ENCODE measurements around the gene DGKG.

Gene DGKG

DNA sequence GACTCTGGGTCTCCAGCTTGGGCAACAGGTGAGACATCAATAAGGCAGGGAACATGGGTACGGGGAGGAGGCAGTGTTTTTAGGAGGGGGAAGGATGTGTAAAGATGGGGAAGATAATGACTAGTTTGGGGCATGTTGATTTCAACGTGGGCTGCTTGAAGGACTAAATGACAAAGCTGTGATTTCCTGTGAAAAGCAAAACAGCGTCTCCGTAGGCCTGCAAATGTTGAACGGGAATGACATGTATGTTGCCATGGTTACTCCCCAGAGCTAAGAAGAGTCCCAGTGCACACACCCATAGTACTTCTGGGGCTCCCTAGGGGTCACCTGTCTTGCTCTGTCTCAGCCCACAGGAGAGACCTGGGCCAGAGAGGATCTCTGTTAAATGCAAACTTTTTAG, 181.9 kb downstream of the DGKG start:
- no peaks in the 10 kb centered on the region for H3K36me3 ChIP-seq (ENCODE audit: control insufficient read depth in 1 of 2, insufficient read depth in 2 of 2, low read length in 2 of 2)
- no peaks in the 10 kb centered on the region for H3K27me3 ChIP-seq (ENCODE audit: control insufficient read depth in 1 of 2, insufficient read depth in 2 of 2, low read length in 2 of 2)
- H3K4me3 ChIP-seq (ENCODE audit: low read depth in 1 of 2, low read length in 2 of 2): no peak overlapping the region
- no peak overlapping the region for H3K27ac ChIP-seq (ENCODE audit: low read depth, low read length)
- no peaks in the 10 kb centered on the region for H3K9me3 ChIP-seq (ENCODE audit: control insufficient read depth in 1 of 2, low read length in 2 of 2)
- H3K4me1 ChIP-seq (ENCODE audit: control insufficient read depth in 1 of 2, insufficient read depth in 2 of 2, low read length in 2 of 2): no peaks in the 10 kb centered on the region
- H3K9ac ChIP-seq (ENCODE audit: low read depth in 1 of 2, low read length in 2 of 2): no peak overlapping the region

DNA sequence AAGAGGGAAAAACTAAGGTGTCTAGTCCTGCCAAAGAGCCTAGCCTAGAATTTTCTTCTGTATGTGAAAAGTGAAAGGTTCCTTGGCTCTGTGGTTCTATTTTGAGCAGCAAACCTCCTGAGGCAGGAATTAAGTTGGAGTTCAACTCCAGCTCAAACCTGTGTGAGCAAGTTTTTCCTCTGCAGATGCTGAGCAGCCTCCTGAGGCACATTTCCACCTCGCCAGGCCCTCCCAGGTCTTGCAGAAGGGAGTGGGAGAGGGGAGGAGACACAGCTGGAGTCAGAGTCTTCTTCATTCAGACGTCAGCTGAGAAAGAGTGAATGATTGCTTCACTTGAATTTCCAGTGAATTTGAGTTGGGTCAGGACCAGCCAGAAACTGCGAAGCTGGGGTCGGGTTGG, 183.6 kb downstream of the DGKG start:
- Histone ChIP-seq H3K4me1 (ENCODE audit: control insufficient read depth in 1 of 2, insufficient read depth in 2 of 2, low read length in 2 of 2) (no peaks in the 10 kb centered on the region), H3K9ac (ENCODE audit: low read depth in 1 of 2, low read length in 2 of 2) (no peak overlapping the region), H3K4me3 (ENCODE audit: low read depth in 1 of 2, low read length in 2 of 2) (no peak overlapping the region), H3K9me3 (ENCODE audit: control insufficient read depth in 1 of 2, low read length in 2 of 2) (no peaks in the 10 kb centered on the region), H3K27ac (ENCODE audit: low read depth, low read length) (no peak overlapping the region), H3K36me3 (ENCODE audit: control insufficient read depth in 1 of 2, insufficient read depth in 2 of 2, low read length in 2 of 2) (no peaks in the 10 kb centered on the region), H3K27me3 (ENCODE audit: control insufficient read depth in 1 of 2, insufficient read depth in 2 of 2, low read length in 2 of 2) (no peaks in the 10 kb centered on the region)

DNA sequence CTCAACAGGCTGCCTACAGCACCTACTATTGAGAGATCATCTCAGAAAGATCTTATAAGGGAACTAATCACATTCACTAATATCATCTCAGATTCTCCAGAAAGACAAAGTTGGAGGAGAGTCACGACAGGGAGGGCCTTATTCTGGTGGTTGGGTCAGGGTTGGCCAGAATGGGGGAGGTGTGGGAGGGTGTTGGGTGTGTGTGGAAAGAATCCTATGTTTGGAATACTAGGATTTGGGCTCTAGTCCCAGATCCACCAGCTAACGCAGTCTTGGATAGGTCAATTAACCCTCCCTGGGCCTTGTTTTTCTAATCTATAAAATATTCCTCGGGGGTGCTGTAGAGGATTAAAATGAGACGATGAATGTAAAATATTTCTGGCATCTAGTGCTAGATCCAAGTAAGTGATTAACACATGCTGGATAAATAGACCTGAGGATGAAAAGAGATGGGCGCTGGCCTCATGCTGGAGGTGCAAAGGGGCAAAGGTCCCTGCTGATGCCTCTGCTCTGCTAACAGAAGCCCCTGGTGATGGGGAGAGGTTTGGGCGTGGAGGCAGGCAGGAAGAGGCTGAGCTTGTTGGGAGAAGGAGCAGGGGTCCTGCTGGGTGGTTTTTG, 185.6 kb downstream of the DGKG start:
- Histone ChIP-seq H3K27ac (ENCODE audit: low read depth, low read length) (no peak overlapping the region), H3K36me3 (ENCODE audit: control insufficient read depth in 1 of 2, insufficient read depth in 2 of 2, low read length in 2 of 2) (no peaks in the 10 kb centered on the region), H3K4me3 (ENCODE audit: low read depth in 1 of 2, low read length in 2 of 2) (no peak overlapping the region), H3K9me3 (ENCODE audit: control insufficient read depth in 1 of 2, low read length in 2 of 2) (no peaks in the 10 kb centered on the region), H3K4me1 (ENCODE audit: control insufficient read depth in 1 of 2, insufficient read depth in 2 of 2, low read length in 2 of 2) (no peaks in the 10 kb centered on the region), H3K9ac (ENCODE audit: low read depth in 1 of 2, low read length in 2 of 2) (no peak overlapping the region), H3K27me3 (ENCODE audit: control insufficient read depth in 1 of 2, insufficient read depth in 2 of 2, low read length in 2 of 2) (no peaks in the 10 kb centered on the region)

DNA sequence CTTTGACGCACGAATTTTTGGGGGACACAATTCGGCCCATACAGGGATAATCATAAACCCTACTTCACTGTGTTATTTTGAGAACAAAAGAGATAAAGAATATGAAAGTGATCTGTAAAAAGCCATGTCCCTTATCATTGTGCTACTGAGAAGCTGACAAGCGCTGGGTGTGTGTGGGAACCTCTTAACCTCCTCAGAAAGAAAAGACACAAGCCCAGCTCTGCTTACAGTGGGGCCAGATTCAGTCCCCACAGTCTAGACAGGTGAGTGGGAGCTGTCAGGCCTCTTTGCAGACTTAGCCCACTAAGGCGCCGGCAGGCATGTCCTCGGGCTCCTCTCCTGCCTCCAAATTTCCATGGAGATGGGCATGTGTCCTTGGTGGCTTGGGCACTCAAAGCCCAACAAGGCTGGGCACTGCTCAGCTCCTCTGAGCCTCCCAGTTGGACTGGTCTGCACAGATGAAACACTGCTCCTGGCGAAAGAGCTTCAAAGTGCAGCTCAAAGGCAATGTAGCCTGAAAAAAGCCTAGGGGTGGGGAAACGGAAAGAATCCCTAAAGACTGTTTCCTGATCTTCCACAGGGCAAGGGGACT, 188.7 kb downstream of the DGKG start:
- H3K27me3 ChIP-seq (ENCODE audit: control insufficient read depth in 1 of 2, insufficient read depth in 2 of 2, low read length in 2 of 2): no peaks in the 10 kb centered on the region
- H3K36me3 ChIP-seq (ENCODE audit: control insufficient read depth in 1 of 2, insufficient read depth in 2 of 2, low read length in 2 of 2): no peaks in the 10 kb centered on the region
- no peaks in the 10 kb centered on the region for H3K9me3 ChIP-seq (ENCODE audit: control insufficient read depth in 1 of 2, low read length in 2 of 2)
- no peak overlapping the region for H3K27ac ChIP-seq (ENCODE audit: low read depth, low read length)
- no peak overlapping the region for H3K4me3 ChIP-seq (ENCODE audit: low read depth in 1 of 2, low read length in 2 of 2)
- H3K9ac ChIP-seq (ENCODE audit: low read depth in 1 of 2, low read length in 2 of 2): no peak overlapping the region
- H3K4me1 ChIP-seq (ENCODE audit: control insufficient read depth in 1 of 2, insufficient read depth in 2 of 2, low read length in 2 of 2): no peaks in the 10 kb centered on the region

DNA sequence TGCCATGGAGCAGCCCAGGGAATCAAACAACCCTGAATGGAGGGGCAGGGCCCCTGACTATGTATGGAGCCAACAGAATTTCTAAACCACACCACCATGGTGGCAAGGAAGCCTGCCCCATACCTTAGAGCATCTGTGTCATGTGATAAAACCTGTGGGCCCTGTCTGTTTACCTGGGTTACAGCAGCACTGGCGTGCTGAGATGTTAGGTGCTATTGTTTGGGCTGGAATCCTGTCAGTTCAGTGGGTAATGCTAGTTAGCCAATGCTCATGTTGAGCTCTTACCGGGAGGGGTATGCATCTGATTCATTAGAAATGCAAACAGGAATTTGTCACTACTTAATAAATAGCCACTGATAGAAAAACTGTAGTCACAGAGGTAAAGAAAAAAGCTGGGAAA, 189.7 kb downstream of the DGKG start:
- H3K36me3 ChIP-seq (ENCODE audit: control insufficient read depth in 1 of 2, insufficient read depth in 2 of 2, low read length in 2 of 2): no peaks in the 10 kb centered on the region
- H3K4me3 ChIP-seq (ENCODE audit: low read depth in 1 of 2, low read length in 2 of 2): no peak overlapping the region
- no peak overlapping the region for H3K27ac ChIP-seq (ENCODE audit: low read depth, low read length)
- no peak overlapping the region for H3K9ac ChIP-seq (ENCODE audit: low read depth in 1 of 2, low read length in 2 of 2)
- no peaks in the 10 kb centered on the region for H3K27me3 ChIP-seq (ENCODE audit: control insufficient read depth in 1 of 2, insufficient read depth in 2 of 2, low read length in 2 of 2)
- H3K4me1 ChIP-seq (ENCODE audit: control insufficient read depth in 1 of 2, insufficient read depth in 2 of 2, low read length in 2 of 2): no peaks in the 10 kb centered on the region
- H3K9me3 ChIP-seq (ENCODE audit: control insufficient read depth in 1 of 2, low read length in 2 of 2): no peaks in the 10 kb centered on the region

DNA sequence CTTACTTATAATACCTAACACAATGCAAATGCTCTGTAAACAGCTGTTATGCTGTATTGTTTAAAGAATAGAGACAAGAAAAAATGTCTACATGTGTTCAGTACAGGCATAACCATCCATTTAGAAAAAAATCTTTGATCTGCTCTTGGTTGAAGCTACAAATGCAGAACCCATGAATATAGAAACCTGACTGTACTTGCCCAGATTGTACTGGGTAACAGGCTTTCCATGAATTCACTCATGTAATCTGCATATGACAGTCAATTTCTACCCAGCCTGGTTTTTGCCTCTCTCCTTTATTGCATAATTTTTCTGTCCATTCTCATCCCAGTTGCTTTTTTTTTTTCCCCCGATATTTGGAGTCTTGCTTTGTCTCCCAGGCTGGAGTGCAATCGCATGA, 190.5 kb downstream of the DGKG start:
- no peak overlapping the region for H3K27ac ChIP-seq (ENCODE audit: low read depth, low read length)
- no peaks in the 10 kb centered on the region for H3K36me3 ChIP-seq (ENCODE audit: control insufficient read depth in 1 of 2, insufficient read depth in 2 of 2, low read length in 2 of 2)
- H3K9me3 ChIP-seq (ENCODE audit: control insufficient read depth in 1 of 2, low read length in 2 of 2): no peaks in the 10 kb centered on the region
- H3K4me3 ChIP-seq (ENCODE audit: low read depth in 1 of 2, low read length in 2 of 2): no peak overlapping the region
- H3K27me3 ChIP-seq (ENCODE audit: control insufficient read depth in 1 of 2, insufficient read depth in 2 of 2, low read length in 2 of 2): no peaks in the 10 kb centered on the region
- H3K4me1 ChIP-seq (ENCODE audit: control insufficient read depth in 1 of 2, insufficient read depth in 2 of 2, low read length in 2 of 2): peaks cover 0 to 2% of the 10 kb centered on the region in 2 donors
- H3K9ac ChIP-seq (ENCODE audit: low read depth in 1 of 2, low read length in 2 of 2): no peak overlapping the region

DNA sequence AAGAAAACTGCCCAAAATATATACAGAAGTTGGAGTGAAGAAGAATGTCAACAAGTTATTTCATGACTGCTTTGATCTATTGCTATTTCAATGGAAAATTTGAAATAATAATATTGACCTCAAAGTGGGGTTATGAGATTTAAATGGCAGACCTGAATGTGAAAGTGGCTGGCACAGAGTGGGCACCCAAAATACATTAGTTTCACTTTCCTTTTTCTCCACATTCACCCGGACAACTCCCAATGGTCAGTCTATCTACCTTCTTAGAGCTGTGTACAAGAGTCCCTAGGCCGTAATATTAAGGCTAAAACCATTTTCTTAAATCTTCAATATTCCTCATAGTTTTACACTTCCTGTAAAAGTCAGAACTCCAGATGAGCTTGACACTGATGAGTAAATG, 191.5 kb downstream of the DGKG start:
- Histone ChIP-seq H3K4me1 (ENCODE audit: control insufficient read depth in 1 of 2, insufficient read depth in 2 of 2, low read length in 2 of 2) (peaks cover 0 to 4% of the 10 kb centered on the region in 2 donors), H3K27ac (ENCODE audit: low read depth, low read length) (no peak overlapping the region), H3K4me3 (ENCODE audit: low read depth in 1 of 2, low read length in 2 of 2) (no peak overlapping the region), H3K36me3 (ENCODE audit: control insufficient read depth in 1 of 2, insufficient read depth in 2 of 2, low read length in 2 of 2) (no peaks in the 10 kb centered on the region), H3K9ac (ENCODE audit: low read depth in 1 of 2, low read length in 2 of 2) (no peak overlapping the region), H3K9me3 (ENCODE audit: control insufficient read depth in 1 of 2, low read length in 2 of 2) (no peaks in the 10 kb centered on the region), H3K27me3 (ENCODE audit: control insufficient read depth in 1 of 2, insufficient read depth in 2 of 2, low read length in 2 of 2) (no peaks in the 10 kb centered on the region)

DNA sequence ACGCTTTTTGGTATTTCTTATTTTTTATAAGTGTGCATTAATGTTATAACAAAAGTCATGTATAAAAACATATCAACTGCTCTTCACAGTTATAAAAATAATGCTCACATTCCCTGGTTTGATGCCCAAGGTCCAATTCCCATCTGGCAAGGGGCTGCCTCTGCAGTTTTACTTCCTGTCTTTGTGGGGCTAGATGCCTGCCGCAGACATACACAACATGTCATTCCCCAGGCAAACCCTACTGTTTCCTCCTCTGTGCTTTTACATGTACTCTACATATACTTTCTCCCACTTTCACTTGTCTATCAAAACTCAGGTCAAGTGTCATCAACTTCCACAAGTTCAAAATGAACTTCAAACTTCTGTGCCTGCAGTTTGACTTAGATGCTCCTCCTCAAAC, 192.7 kb downstream of the DGKG start:
- no peak overlapping the region for H3K27ac ChIP-seq (ENCODE audit: low read depth, low read length)
- H3K9me3 ChIP-seq (ENCODE audit: control insufficient read depth in 1 of 2, low read length in 2 of 2): no peaks in the 10 kb centered on the region
- no peak overlapping the region for H3K9ac ChIP-seq (ENCODE audit: low read depth in 1 of 2, low read length in 2 of 2)
- H3K4me3 ChIP-seq (ENCODE audit: low read depth in 1 of 2, low read length in 2 of 2): no peak overlapping the region
- no peaks in the 10 kb centered on the region for H3K36me3 ChIP-seq (ENCODE audit: control insufficient read depth in 1 of 2, insufficient read depth in 2 of 2, low read length in 2 of 2)
- peaks cover 0 to 4% of the 10 kb centered on the region in 2 donors for H3K4me1 ChIP-seq (ENCODE audit: control insufficient read depth in 1 of 2, insufficient read depth in 2 of 2, low read length in 2 of 2)
- H3K27me3 ChIP-seq (ENCODE audit: control insufficient read depth in 1 of 2, insufficient read depth in 2 of 2, low read length in 2 of 2): no peaks in the 10 kb centered on the region

DNA sequence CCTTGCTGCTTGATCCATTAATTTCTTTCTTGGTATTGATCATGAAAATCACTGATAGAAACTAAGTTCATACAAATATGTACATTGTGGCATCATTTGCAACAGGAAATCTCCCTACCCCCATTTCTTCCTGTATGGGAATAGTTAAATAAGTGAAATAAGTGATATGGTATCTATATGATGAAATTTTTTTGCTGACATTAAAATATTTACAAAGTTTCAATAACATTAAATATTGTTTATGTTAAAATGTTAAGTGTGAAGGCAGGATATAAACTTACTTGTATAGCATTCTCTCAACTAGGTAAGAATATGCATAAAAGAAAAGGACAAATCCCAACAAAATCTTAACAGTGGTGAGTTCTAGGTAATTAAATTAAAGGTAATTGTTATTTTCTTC, 193.1 kb downstream of the DGKG start:
- no peaks in the 10 kb centered on the region for H3K36me3 ChIP-seq (ENCODE audit: control insufficient read depth in 1 of 2, insufficient read depth in 2 of 2, low read length in 2 of 2)
- no peak overlapping the region for H3K27ac ChIP-seq (ENCODE audit: low read depth, low read length)
- peaks cover 0 to 4% of the 10 kb centered on the region in 2 donors for H3K4me1 ChIP-seq (ENCODE audit: control insufficient read depth in 1 of 2, insufficient read depth in 2 of 2, low read length in 2 of 2)
- H3K9me3 ChIP-seq (ENCODE audit: control insufficient read depth in 1 of 2, low read length in 2 of 2): no peaks in the 10 kb centered on the region
- H3K4me3 ChIP-seq (ENCODE audit: low read depth in 1 of 2, low read length in 2 of 2): no peak overlapping the region
- H3K9ac ChIP-seq (ENCODE audit: low read depth in 1 of 2, low read length in 2 of 2): no peak overlapping the region
- no peaks in the 10 kb centered on the region for H3K27me3 ChIP-seq (ENCODE audit: control insufficient read depth in 1 of 2, insufficient read depth in 2 of 2, low read length in 2 of 2)

DNA sequence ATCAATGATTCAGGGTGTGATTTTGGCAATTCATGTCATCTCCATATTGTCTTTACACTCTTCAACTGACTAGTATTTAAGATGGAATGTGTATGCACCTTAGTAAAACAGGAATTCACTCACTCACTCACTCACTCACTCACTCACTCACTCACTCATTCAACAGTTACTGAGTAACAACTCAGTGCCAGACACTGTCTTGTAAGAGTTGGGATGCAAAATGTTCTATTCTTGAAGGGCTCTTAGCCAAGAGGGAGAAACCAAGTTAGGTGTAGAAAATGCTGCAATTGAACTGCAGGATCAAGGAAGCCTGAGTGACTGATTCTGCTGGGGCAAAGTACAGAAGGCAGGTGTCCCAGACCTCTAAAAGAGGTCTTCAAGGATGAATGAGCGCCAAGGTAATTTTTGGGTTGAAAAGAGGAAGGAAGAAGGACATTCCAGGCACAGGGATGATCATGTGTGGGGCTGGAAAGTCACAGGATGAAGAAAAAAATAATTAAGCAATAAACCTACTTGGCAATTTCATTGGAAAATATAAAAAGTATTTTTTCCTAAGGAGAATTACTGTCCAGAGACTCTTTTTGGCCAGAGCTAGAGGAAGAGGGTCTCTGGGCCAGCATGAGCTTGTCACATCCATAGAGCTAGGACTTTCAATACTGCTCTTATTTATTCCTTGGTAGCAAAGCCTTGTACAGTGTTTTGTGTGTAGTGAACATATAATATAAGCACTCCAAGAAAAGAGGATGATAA, 194.2 kb downstream of the DGKG start:
- H3K9ac ChIP-seq (ENCODE audit: low read depth in 1 of 2, low read length in 2 of 2): no peak overlapping the region
- H3K4me3 ChIP-seq (ENCODE audit: low read depth in 1 of 2, low read length in 2 of 2): no peak overlapping the region
- no peaks in the 10 kb centered on the region for H3K9me3 ChIP-seq (ENCODE audit: control insufficient read depth in 1 of 2, low read length in 2 of 2)
- no peaks in the 10 kb centered on the region for H3K27me3 ChIP-seq (ENCODE audit: control insufficient read depth in 1 of 2, insufficient read depth in 2 of 2, low read length in 2 of 2)
- H3K4me1 ChIP-seq (ENCODE audit: control insufficient read depth in 1 of 2, insufficient read depth in 2 of 2, low read length in 2 of 2): peaks cover 0 to 4% of the 10 kb centered on the region in 2 donors
- no peaks in the 10 kb centered on the region for H3K36me3 ChIP-seq (ENCODE audit: control insufficient read depth in 1 of 2, insufficient read depth in 2 of 2, low read length in 2 of 2)
- H3K27ac ChIP-seq (ENCODE audit: low read depth, low read length): no peak overlapping the region
